CD14-positive monocyte (primary cell): ENCODE results near the gene RDH13. TPM values are rescaled to one million over a fixed set of nuclear protein-coding genes. Genes with fewer than 3 reads are reported as not detected.

ENCODE experiments used
- DNase-seq, 3 donors: peaks; one replicate each; pipeline ENCODE4 v3.0.0-alpha.2; 2011 to 2022
- H2AFZ ChIP-seq: 2 replicates; pipeline ENCODE4 v1.6.0; 2012; ENCODE audit warnings: mild to moderate bottlenecking, low read depth, low read length, inconsistent platforms; ENCODE audit not compliant: insufficient read depth, poor library complexity, severe bottlenecking
- H3K27ac ChIP-seq, 2 donors: 1 replicate in 1 of 2; 2 replicates in 1 of 2; pipeline ENCODE4 v1.5.1; 2012 to 2013; ENCODE audit warnings: low read length in 2 of 2, control low read depth in 1 of 2, inconsistent platforms in 1 of 2, low read depth in 1 of 2, mild to moderate bottlenecking in 1 of 2
- H3K27me3 ChIP-seq, 2 donors: one replicate each; pipeline versions ENCODE4 v1.6.0 to v1.6.1; 2011 to 2013; ENCODE audit warnings: low read length in 2 of 2; ENCODE audit not compliant: control insufficient read depth in 2 of 2, insufficient read depth in 2 of 2
- H3K36me3 ChIP-seq, 2 donors: replicated peaks in 1 of 2; 1 replicate in 1 of 2; 2 replicates in 1 of 2; pipeline versions ENCODE4 v1.5.1 to v1.6.1; 2012 to 2013; ENCODE audit warnings: low read length in 2 of 2, control low read depth in 1 of 2, inconsistent platforms in 1 of 2, mild to moderate bottlenecking in 1 of 2; ENCODE audit not compliant: insufficient read depth in 2 of 2, control insufficient read depth in 1 of 2
- H3K4me1 ChIP-seq, 2 donors: 1 replicate in 1 of 2; 2 replicates in 1 of 2; pipeline versions ENCODE4 v1.5.1 to v1.6.1; 2012 to 2013; ENCODE audit warnings: low read length in 2 of 2, control low read depth in 1 of 2, inconsistent platforms in 1 of 2, mild to moderate bottlenecking in 1 of 2, moderate library complexity in 1 of 2; ENCODE audit not compliant: insufficient read depth in 2 of 2, control insufficient read depth in 1 of 2
- H3K4me2 ChIP-seq: replicated peaks from 2 replicates; pipeline ENCODE3; 2012; ENCODE audit warnings: low read length, moderate library complexity, mild to moderate bottlenecking; ENCODE audit not compliant: poor library complexity, severe bottlenecking; ENCODE audit errors: extremely low read depth
- H3K4me3 ChIP-seq, 3 experiments: fragments of 200-600 bp in 1 of 3; sonication (generic) in 1 of 3; replicated peaks in 1 of 3; 1 replicate in 2 of 3; 2 replicates in 1 of 3; pipeline ENCODE4 v1.5.1; 2011 to 2013; ENCODE audit warnings: low read length in 3 of 3, mild to moderate bottlenecking in 3 of 3, control low read depth in 2 of 3, low read depth in 2 of 3, inconsistent platforms in 1 of 3, moderate library complexity in 1 of 3
- H3K79me2 ChIP-seq: 2 replicates; pipeline ENCODE4 v1.6.0; 2012; ENCODE audit warnings: mild to moderate bottlenecking, control low read depth, inconsistent platforms, low read length, moderate library complexity; ENCODE audit not compliant: insufficient read depth
- H3K9ac ChIP-seq: 2 replicates; pipeline ENCODE4 v1.6.0; 2017; ENCODE audit warnings: low read length, mild to moderate bottlenecking; ENCODE audit not compliant: insufficient read depth, poor library complexity, severe bottlenecking
- H3K9me3 ChIP-seq, 2 donors: replicated peaks in 1 of 2; 1 replicate in 1 of 2; 2 replicates in 1 of 2; pipeline versions ENCODE4 v1.5.1 to v1.6.1; 2012 to 2013; ENCODE audit warnings: low read length in 2 of 2, control low read depth in 1 of 2; ENCODE audit not compliant: control insufficient read depth in 1 of 2, insufficient read depth in 1 of 2
- H4K20me1 ChIP-seq: 2 replicates; pipeline ENCODE4 v1.6.0; 2012; ENCODE audit warnings: mild to moderate bottlenecking, low read length, control low read depth, moderate library complexity; ENCODE audit not compliant: insufficient read depth
- H3K27ac Mint-ChIP-seq, 7 donors: one replicate each; pipeline ENCODE4 v1.8.0; 2020; ENCODE audit warnings: mild to moderate bottlenecking in 7 of 7, mixed read lengths in 7 of 7, moderate library complexity in 6 of 7, inconsistent platforms in 2 of 7
- H3K27me3 Mint-ChIP-seq, 3 donors: one replicate each; pipeline ENCODE4 v1.8.0; 2021 to 2022; ENCODE audit warnings: low read depth in 3 of 3, mild to moderate bottlenecking in 3 of 3, mixed read lengths in 3 of 3, moderate library complexity in 3 of 3, inconsistent platforms in 1 of 3
- H3K36me3 Mint-ChIP-seq, 2 donors: one replicate each; pipeline ENCODE4 v1.8.0; 2020; ENCODE audit warnings: mixed read lengths in 2 of 2, inconsistent platforms in 1 of 2, mild to moderate bottlenecking in 1 of 2
- H3K4me1 Mint-ChIP-seq: one replicate; pipeline ENCODE4 v1.8.0; 2020; ENCODE audit warnings: mild to moderate bottlenecking, mixed read lengths
- H3K4me3 Mint-ChIP-seq, 2 donors: one replicate each; pipeline ENCODE4 v1.8.0; 2020; ENCODE audit warnings: mild to moderate bottlenecking in 2 of 2, mixed read lengths in 2 of 2, moderate library complexity in 1 of 2
- H3K9me3 Mint-ChIP-seq, 7 donors: one replicate each; pipeline ENCODE4 v1.8.0; 2020 to 2022; ENCODE audit warnings: mixed read lengths in 7 of 7, mild to moderate bottlenecking in 6 of 7, moderate library complexity in 6 of 7, inconsistent platforms in 2 of 7
- CTCF ChIP-seq: fragments of 200-600 bp; IDR thresholded peaks from one replicate; pipeline ENCODE4 v1.8.0; 2022; ENCODE audit warnings: antibody characterized with exemption, mild to moderate bottlenecking
- WGBS: methylation state at CpG from one replicate; pipeline ENCODE4 v1.1.5; 2013; ENCODE audit warnings: missing lambda C conversion rate; ENCODE audit not compliant: insufficient coverage; 5-methylcytosine and 5-hydroxymethylcytosine counted together
- intact Hi-C, 2 donors: fragments of 100-400 bp; cut with micrococcal nuclease; formaldehyde crosslinking; loops; one replicate each; pipeline versions ENCODE4 v1.15.0 to v1.15.1; 2023
- polyA plus RNA-seq, 3 donors: library from polyadenylated mRNA; depleted of rRNA in 1 of 3; unstranded in 2 of 3; stranded (reverse) in 1 of 3; fragments of 300-500 nt in 2 of 3; fragments of >200 nt in 1 of 3; fragmentation: Illumina TruSeq in 2 of 3; gene quantifications; 1 replicate in 2 of 3; 2 replicates in 1 of 3; pipeline ENCODE4 v1.2.3, GENCODE V29; 2012 to 2021

The RDH13 gene
- polyA plus RNA-seq, 3 donors: 1.6 to 4.0 (median 2.3) TPM

- Histone ChIP-seq H3K36me3 (peaks cover 54 to 74% of the 10 kb centered on the region in 2 donors), H3K9me3 (no peaks in the 10 kb centered on the region), H2AFZ (no peak overlapping the region), H3K4me3 (no peak overlapping the region), H4K20me1 (peaks cover 76% of the 10 kb centered on the region), H3K9ac (no peak overlapping the region), H3K4me2 (no peak overlapping the region), H3K27ac (no peak overlapping the region), H3K4me1 (peaks cover 10 to 17% of the 10 kb centered on the region in 2 donors), H3K27me3 (no peaks in the 10 kb centered on the region), H3K79me2 (no peaks in the 10 kb centered on the region)
- no peak for DNase-seq
- Mint-ChIP-seq H3K4me3 (no peak overlapping the region), H3K27me3 (peaks cover 0 to 2% (median 0%) of the 10 kb centered on the region in 3 donors), H3K4me1 (peaks cover 13% of the 10 kb centered on the region), H3K36me3 (peaks cover 30 to 71% of the 10 kb centered on the region in 2 donors), H3K27ac (peak overlapping the region in 2 of 7 donors; percentile 30 to 65), H3K9me3 (no peaks in the 10 kb centered on the region)
- intact Hi-C loops: no loop called here
- 97% methylated on average over 20 of the region's 32 CpGs for WGBS
- TF ChIP-seq CTCF: no peak
These were observed 31.7 kb upstream of the RDH13 start for GRCh38 chr19:55094456-55095259.

GRCh38 chr19:55092423-55093318, 29.7 kb upstream of the RDH13 start:
- no peak for DNase-seq
- H3K4me3 ChIP-seq: no peak overlapping the region
- no peak for TF ChIP-seq CTCF
- 98% methylated on average over 12 of the region's 49 CpGs for WGBS
- H3K9me3 Mint-ChIP-seq: peaks cover 0 to 7% (median 5%) of the 10 kb centered on the region in 7 donors
- H2AFZ ChIP-seq: no peak overlapping the region
- no peaks in the 10 kb centered on the region for H3K79me2 ChIP-seq
- H3K4me2 ChIP-seq: no peak overlapping the region
- peaks cover 17% of the 10 kb centered on the region for H3K4me1 Mint-ChIP-seq
- H3K36me3 Mint-ChIP-seq: peaks cover 31 to 69% of the 10 kb centered on the region in 2 donors
- no peak overlapping the region for H3K4me3 Mint-ChIP-seq
- H3K9ac ChIP-seq: no peak overlapping the region
- peaks cover 8 to 9% of the 10 kb centered on the region in 2 donors for H3K4me1 ChIP-seq
- peaks cover 0 to 9% of the 10 kb centered on the region in 2 donors for H3K27me3 ChIP-seq
- H3K27me3 Mint-ChIP-seq: peaks cover 13 to 15% (median 13%) of the 10 kb centered on the region in 3 donors
- intact Hi-C loops: no loop called here
- H3K36me3 ChIP-seq: peaks cover 47 to 59% of the 10 kb centered on the region in 2 donors
- H3K27ac ChIP-seq: no peak overlapping the region
- H3K27ac Mint-ChIP-seq: no peak overlapping the region
- H3K9me3 ChIP-seq: no peaks in the 10 kb centered on the region
- peaks cover 74% of the 10 kb centered on the region for H4K20me1 ChIP-seq
